GM18868 (cell line): ENCODE data around the gene SMIM26.
A peak's percentile ranks its signal among the peaks of the same experiment; 100 is the strongest.

Source experiments
- ATAC-seq: cut with Tn5 transposase; IDR thresholded peaks from one replicate; pipeline ENCODE4 v1.9.1; 2021; ENCODE audit warnings: mild to moderate bottlenecking, moderate library complexity; ENCODE audit not compliant: unreplicated experiment

SMIM26 gene

GRCh38 chr20:18578581-18578980 is 11.3 kb downstream of the SMIM26 start:
- no peak for ATAC-seq

- no peak for ATAC-seq
Measured at GRCh38 chr20:18580012-18580411, 12.8 kb downstream of the SMIM26 start.

GRCh38 chr20:18585134-18585533 is 17.9 kb downstream of the SMIM26 start:
- no peak for ATAC-seq

GRCh38 chr20:18587665-18588573 is 20.7 kb downstream of the SMIM26 start, which contains the start of gene DTD1:
DTD1 (plus strand) TSS chr20:18588054; CDS start chr20:18588073, 19 bp downstream.
- peak; percentile 88 for ATAC-seq

GRCh38 chr20:18588574-18588933 is 21.3 kb downstream of the SMIM26 start:
- peak; percentile 5 for ATAC-seq

- no peak for ATAC-seq
Measured at GRCh38 chr20:18589941-18590674, 22.9 kb downstream of the SMIM26 start.

- ATAC-seq: no peak
Measured at GRCh38 chr20:18596270-18596669, 29.0 kb downstream of the SMIM26 start.

GRCh38 chr20:18609741-18610140 is 42.5 kb downstream of the SMIM26 start:
- ATAC-seq: no peak

GRCh38 chr20:18611492-18611891 is 44.3 kb downstream of the SMIM26 start:
- no peak for ATAC-seq

GRCh38 chr20:18613553-18613952 is 46.3 kb downstream of the SMIM26 start:
- ATAC-seq: no peak

GRCh38 chr20:18614244-18614643 is 47.0 kb downstream of the SMIM26 start:
- no peak for ATAC-seq

GRCh38 chr20:18615020-18615650 is 47.9 kb downstream of the SMIM26 start:
- no peak for ATAC-seq
